Stomach (tissue), 9 donors: ENCODE results near the gene MCAT. TPM values are rescaled to one million over a fixed set of nuclear protein-coding genes. Genes with fewer than 3 reads are reported as not detected.

Experiments used
- DNase-seq, 2 donors: peaks; one replicate each; pipeline versions ENCODE4 v3.0.0 to v3.0.0-alpha.2; 2013 to 2019
- H3K27ac ChIP-seq, 5 donors: fragments of 200-600 bp in 4 of 5; sonication (generic) in 4 of 5; one replicate each; pipeline ENCODE4 v1.5.1; 2013 to 2019; ENCODE audit warnings: mild to moderate bottlenecking in 1 of 5, moderate library complexity in 1 of 5
- H3K27me3 ChIP-seq, 3 donors: fragments of 200-600 bp; sonication (generic); one replicate each; pipeline ENCODE4 v1.5.1; 2017 to 2019; ENCODE audit warnings: mixed run types in 1 of 3
- H3K36me3 ChIP-seq, 4 donors: fragments of 200-600 bp; sonication (generic); 1 replicate in 3 of 4; 2 replicates in 1 of 4; pipeline ENCODE4 v1.5.1; 2016 to 2019
- H3K4me1 ChIP-seq, 4 donors: fragments of 200-600 bp; sonication (generic); one replicate each; pipeline ENCODE4 v1.5.1; 2016 to 2019
- H3K4me3 ChIP-seq, 4 donors: fragments of 200-600 bp; sonication (generic) in 3 of 4; one replicate each; pipeline ENCODE4 v1.5.1; 2016 to 2019; ENCODE audit warnings: mild to moderate bottlenecking in 1 of 4
- H3K9me3 ChIP-seq, 4 donors: fragments of 200-600 bp; sonication (generic); one replicate each; pipeline ENCODE4 v1.5.1; 2016 to 2019
- EP300 ChIP-seq: sonication (generic); formaldehyde crosslinking; IDR thresholded peaks from one replicate; pipeline ENCODE4 v1.6.1; 2017; ENCODE audit warnings: antibody characterized with exemption
- POLR2A ChIP-seq, 4 donors: fragments of 450-650 bp; IDR thresholded peaks; one replicate each; pipeline ENCODE4 v1.6.1; 2016; ENCODE audit warnings: antibody characterized with exemption in 4 of 4, control low read depth in 2 of 4, mild to moderate bottlenecking in 1 of 4, moderate library complexity in 1 of 4
- POLR2AphosphoS5 ChIP-seq, 3 donors: sonication (generic); formaldehyde crosslinking; IDR thresholded peaks; one replicate each; pipeline ENCODE4 v1.6.1; 2016; ENCODE audit warnings: antibody characterized with exemption in 3 of 3
- WGBS, 5 donors: extraction: QIAGEN DNeasy Blood & Tissue Kit in 3 of 5; methylation state at CpG; one replicate each; pipeline versions ENCODE4 v1.1.5 to v1.1.7; 2013 to 2018; 5-methylcytosine and 5-hydroxymethylcytosine counted together
- intact Hi-C: fragments of 100-400 bp; cut with DNase I; formaldehyde crosslinking; loops from one replicate; pipeline ENCODE4 v1.15.1; 2023; ENCODE audit warnings: low total_unique reads
- polyA plus RNA-seq, 3 donors: library from polyadenylated mRNA; stranded (reverse); fragments of 200-250 nt; gene quantifications; one replicate each; pipeline ENCODE4 v1.2.3, GENCODE V29; 2013
- total RNA-seq, 5 donors: library from RNA; depleted of rRNA; stranded (reverse); fragments of >200 nt; gene quantifications; one replicate each; pipeline versions ENCODE4 v1.1.0 to v1.2.3, GENCODE V29; 2014 to 2016
- TF ChIP-seq, protein P1 (sequence below), 7 experiments: fragments of 450-650 bp in 4 of 7; fragments of 200-600 bp in 3 of 7; sonication (generic) in 3 of 7; IDR thresholded peaks; one replicate each; pipeline ENCODE4 v1.5.1; 2016 to 2019; ENCODE audit warnings: antibody characterized with exemption in 7 of 7, control low read depth in 2 of 7, mild to moderate bottlenecking in 1 of 7
- donor health status: healthy with polysubstance abuse.
- donor health status: Bipolar disorder and iron deficiency.
- donor health status: healthy.

MCAT gene
- total and polyA plus RNA-seq, 8 donors = 11.7 to 197 (median 19.0) TPM; not detected in 1

DNA sequence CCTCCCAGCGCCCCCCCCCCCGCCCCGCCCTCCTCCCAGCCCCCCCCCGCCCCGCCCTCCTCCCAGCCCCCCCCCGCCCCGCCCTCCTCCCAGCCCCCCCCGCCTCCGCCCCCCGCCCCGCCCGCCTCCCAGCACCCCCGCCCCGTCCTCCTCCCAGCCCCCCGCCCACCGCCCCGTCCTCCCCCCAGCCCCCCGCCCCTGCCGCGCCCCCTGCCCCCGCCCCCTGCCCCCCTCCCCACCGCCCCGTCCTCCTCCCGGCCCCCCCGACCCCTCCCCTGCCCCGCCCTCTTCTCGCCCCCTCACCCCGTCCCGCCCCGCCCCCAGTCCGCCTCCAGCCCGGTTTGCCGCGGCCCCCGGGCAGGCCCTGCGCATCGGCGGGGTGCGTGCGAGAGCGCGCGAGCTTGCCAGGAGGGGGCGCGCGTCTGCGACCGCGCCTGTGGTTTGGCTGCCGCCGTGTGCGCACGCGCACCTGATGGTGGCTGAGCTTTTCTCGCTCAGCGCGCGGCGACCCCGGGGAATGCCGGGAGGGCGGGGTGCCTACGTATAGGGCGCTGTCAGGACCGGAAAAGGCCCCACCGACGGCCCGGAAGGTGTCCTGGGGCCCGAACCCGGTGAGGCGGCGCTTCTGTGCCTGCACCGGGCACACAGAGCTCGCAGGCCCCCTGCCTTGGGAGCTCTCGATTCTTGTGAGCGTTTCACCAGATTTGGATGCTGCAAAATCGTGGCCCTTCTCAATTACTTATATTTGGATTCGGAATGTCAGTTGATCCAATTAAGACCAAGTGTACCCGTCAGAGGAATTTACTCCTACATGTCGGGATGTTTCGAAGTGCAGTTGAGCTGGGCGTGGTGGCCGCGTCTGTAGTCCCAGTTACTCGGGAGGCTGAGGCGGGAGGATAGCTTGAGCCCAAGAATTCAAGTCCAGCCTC lies 44.2 kb upstream of the MCAT start:
- Histone ChIP-seq H3K9me3 (no peaks in the 10 kb centered on the region), H3K4me3 (peak overlapping the region; percentile 41 to 91 (median 68)), H3K27me3 (no peaks in the 10 kb centered on the region), H3K36me3 (peaks cover 0 to 6% (median 4%) of the 10 kb centered on the region in 4 donors), H3K27ac (peak overlapping the region; percentile 90 to 96 (median 93)), H3K4me1 (peaks cover 20 to 46% (median 42%) of the 10 kb centered on the region in 4 donors)
- DNase-seq = peak; percentile 98 to 99
- WGBS, 5 donors = 4 to 10% (median 6%) methylated on average over 37 to 58 of the region's 86 CpGs
- intact Hi-C loops = no loop called here
- TF ChIP-seq, protein P1, sequence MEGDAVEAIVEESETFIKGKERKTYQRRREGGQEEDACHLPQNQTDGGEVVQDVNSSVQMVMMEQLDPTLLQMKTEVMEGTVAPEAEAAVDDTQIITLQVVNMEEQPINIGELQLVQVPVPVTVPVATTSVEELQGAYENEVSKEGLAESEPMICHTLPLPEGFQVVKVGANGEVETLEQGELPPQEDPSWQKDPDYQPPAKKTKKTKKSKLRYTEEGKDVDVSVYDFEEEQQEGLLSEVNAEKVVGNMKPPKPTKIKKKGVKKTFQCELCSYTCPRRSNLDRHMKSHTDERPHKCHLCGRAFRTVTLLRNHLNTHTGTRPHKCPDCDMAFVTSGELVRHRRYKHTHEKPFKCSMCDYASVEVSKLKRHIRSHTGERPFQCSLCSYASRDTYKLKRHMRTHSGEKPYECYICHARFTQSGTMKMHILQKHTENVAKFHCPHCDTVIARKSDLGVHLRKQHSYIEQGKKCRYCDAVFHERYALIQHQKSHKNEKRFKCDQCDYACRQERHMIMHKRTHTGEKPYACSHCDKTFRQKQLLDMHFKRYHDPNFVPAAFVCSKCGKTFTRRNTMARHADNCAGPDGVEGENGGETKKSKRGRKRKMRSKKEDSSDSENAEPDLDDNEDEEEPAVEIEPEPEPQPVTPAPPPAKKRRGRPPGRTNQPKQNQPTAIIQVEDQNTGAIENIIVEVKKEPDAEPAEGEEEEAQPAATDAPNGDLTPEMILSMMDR (IDR thresholded peaks at IDR 0.05) = peak in 4 of 7 experiments; percentile 64 to 85 (median 73)
- peak; percentile 65 to 91 (median 86) for TF ChIP-seq POLR2AphosphoS5 (IDR thresholded peaks at IDR 0.05)
- peak in 2 of 4 donors; percentile 11 to 13 for TF ChIP-seq POLR2A (IDR thresholded peaks at IDR 0.05)
- no peak for TF ChIP-seq EP300

DNA sequence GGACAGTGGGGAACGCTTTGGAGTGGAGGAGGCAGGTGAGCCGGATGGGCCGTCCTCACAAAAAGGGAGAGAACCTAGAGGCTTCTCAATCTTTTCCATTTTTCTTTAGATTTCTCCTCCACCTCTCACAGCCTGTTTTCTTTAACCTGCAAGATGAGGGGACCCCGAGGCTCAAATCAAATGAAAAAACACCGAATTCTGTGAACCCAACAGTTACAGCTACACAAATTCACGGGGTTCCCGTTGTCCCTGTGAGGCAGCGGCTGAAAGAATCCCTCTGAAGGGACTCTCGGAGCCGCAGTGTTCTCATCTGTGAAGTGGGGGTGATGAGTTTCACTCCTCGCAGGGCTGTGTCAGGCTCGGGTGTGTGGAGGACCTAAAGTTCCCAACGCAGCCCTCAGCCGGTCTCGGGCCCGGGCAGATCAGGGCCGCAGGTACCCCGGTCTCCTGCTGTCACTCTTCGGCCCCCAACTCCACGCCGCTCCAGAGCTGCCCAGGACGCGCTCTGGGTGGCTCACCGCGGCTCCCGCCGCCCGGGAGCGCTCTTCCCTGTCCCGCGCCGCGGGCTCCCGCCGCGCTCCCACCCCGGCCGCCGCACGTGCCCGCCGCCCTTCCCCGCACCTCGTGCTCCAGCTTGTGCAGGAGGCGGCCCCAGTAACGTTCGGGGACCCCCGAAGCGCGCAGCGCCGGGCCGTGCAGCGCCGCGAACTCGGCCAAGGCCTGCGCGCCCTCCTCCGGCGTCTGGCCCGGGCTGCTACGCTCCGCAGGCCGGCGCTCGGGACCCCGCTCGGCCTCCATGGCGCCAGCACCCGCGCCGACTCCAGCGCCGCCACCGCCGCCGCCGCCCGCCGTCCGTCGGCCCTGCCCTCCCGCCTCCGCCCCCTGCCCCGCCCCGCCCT lies 43.3 kb upstream of the MCAT start, which contains the start of gene TTLL12:
TTLL12 (minus strand) TSS at position 863 of the 899 bp plus-strand sequence; CDS start at position 798, 65 bp downstream.
- Histone ChIP-seq H3K27ac (peak within 1 kb of the TSS; percentile 92 to 96 (median 96)), H3K36me3 (peaks cover 0 to 15% (median 11%) of the 10 kb centered on the region in 4 donors), H3K9me3 (no peaks in the 10 kb centered on the region), H3K27me3 (no peaks in the 10 kb centered on the region), H3K4me3 (peak within 1 kb of the TSS; percentile 70 to 91 (median 88)), H3K4me1 (peaks cover 20 to 46% (median 42%) of the 10 kb centered on the region in 4 donors)
- WGBS, 5 donors = 1 to 2% (median 1%) methylated on average over 28 to 73 of the region's 87 CpGs
- DNase-seq = peak; percentile 56 to 91
- intact Hi-C loops = no loop called here
- no peak for TF ChIP-seq POLR2A (IDR thresholded peaks at IDR 0.05)
- peak in 2 of 3 donors; percentile 11 to 14 for TF ChIP-seq POLR2AphosphoS5 (IDR thresholded peaks at IDR 0.05)

DNA sequence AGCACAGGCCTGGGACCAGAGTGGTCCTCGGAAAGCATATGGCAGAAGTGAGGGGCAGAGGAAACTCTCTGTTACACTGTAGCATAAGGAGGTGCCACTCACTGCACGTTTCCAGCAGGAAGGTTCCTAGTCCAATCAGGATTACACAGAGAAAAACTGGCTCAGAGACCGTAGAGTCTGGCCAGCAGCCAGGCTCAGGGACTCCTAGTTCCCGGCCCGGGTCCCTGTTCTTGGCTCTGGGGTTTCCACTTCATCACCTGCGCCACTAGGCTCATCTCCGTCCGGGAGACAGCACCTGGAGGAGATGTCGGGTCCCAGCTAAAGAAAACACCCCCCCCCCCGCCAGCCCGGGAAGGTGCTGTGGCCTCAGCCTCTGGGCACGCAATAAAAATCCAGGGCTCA lies 42.7 kb upstream of the MCAT start:
- H3K4me3 ChIP-seq = peak overlapping the region; percentile 70 to 91 (median 88)
- peaks cover 20 to 46% (median 42%) of the 10 kb centered on the region in 4 donors for H3K4me1 ChIP-seq
- no peaks in the 10 kb centered on the region for H3K9me3 ChIP-seq
- H3K27me3 ChIP-seq = no peaks in the 10 kb centered on the region
- H3K27ac ChIP-seq = peak overlapping the region; percentile 83 to 96 (median 92)
- peaks cover under 1 to 22% (median 17%) of the 10 kb centered on the region in 4 donors for H3K36me3 ChIP-seq
- WGBS, 5 donors = 6 to 19% (median 9%) methylated on average over 12 of the region's 12 CpGs
- intact Hi-C loops = no loop called here
- DNase-seq = peak; percentile 78 to 87
- no peak for TF ChIP-seq EP300
- no peak for TF ChIP-seq POLR2AphosphoS5 (IDR thresholded peaks at IDR 0.05)
- TF ChIP-seq, protein P1 (IDR thresholded peaks at IDR 0.05) = no peak
- TF ChIP-seq POLR2A (IDR thresholded peaks at IDR 0.05) = no peak

DNA sequence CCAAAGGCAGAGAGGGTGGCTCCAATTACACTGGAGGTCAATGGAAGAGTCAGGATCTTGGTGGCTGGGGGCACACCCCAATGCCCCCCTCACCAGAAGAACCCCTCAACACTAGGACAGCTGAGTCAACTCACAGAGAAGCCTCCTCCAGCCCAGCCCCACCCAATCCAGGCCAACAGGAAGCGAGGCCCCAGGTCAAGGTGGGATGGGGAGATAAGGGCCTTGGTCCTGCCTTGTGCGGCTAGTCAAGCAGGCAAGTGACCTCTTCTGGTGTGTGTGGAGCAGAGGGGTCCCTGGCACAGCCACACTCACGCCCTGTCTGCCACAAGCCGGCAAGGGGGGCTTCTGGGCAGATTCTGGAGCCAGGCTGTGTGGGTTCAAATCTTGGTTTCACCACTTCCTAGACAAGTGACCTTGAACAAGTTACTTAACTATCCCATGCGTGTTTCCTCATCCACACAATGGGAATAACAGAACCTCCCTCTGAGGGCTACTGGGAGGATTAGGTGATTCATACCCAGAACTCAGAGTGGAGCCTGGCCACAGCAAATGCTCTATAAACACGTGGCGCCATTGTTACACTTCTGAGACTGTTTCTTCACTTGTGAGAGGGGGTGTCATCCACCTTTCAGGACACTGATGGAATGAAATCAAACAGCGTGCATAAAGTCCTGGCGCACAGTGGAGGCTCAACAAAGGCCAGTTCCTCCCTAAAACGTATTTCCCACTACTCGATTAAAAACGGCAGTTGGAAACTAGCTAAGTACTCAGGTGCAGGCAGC lies 40.5 kb upstream of the MCAT start:
- DNase-seq = peak in 1 of 2 donors; percentile 69
- TF ChIP-seq EP300 (no peak), POLR2AphosphoS5 (IDR thresholded peaks at IDR 0.05) (no peak), POLR2A (IDR thresholded peaks at IDR 0.05) (no peak)
- TF ChIP-seq, protein P1 (IDR thresholded peaks at IDR 0.05) = no peak

More for the DNA sequence above, 40.5 kb upstream of the MCAT start:
- H3K27ac ChIP-seq = peak overlapping the region in 4 of 5 donors; percentile 9 to 39 (median 21)
- intact Hi-C loops = no loop called here
- peaks cover 19 to 43% (median 38%) of the 10 kb centered on the region in 4 donors for H3K36me3 ChIP-seq
- no peak overlapping the region for H3K4me3 ChIP-seq
- WGBS, 5 donors = 63 to 68% (median 66%) methylated on average over 12 of the region's 12 CpGs
- no peaks in the 10 kb centered on the region for H3K9me3 ChIP-seq
- H3K4me1 ChIP-seq = peaks cover 20 to 46% (median 42%) of the 10 kb centered on the region in 4 donors
- no peaks in the 10 kb centered on the region for H3K27me3 ChIP-seq
